Rectal smooth muscle tissue (tissue), 1 donor: ENCODE data around the gene ANKRD22.
"Not testable (repeated sequence)": the region's sequence is repeated elsewhere in the genome, so short reads cannot be mapped to it uniquely, and the experiment has no call there.

Experiments
- H3K27ac ChIP-seq: one replicate; pipeline ENCODE4 v1.7.0; 2013; ENCODE audit warnings: low read depth, low read length, inconsistent platforms
- H3K27me3 ChIP-seq: one replicate; pipeline ENCODE4 v1.7.0; 2013; ENCODE audit warnings: low read length; ENCODE audit not compliant: control insufficient read depth, insufficient read depth
- H3K36me3 ChIP-seq: one replicate; pipeline ENCODE4 v1.7.0; 2013; ENCODE audit warnings: low read length; ENCODE audit not compliant: control insufficient read depth, insufficient read depth
- H3K4me1 ChIP-seq: one replicate; pipeline ENCODE4 v1.7.0; 2013; ENCODE audit warnings: low read length; ENCODE audit not compliant: control insufficient read depth, insufficient read depth
- H3K4me3 ChIP-seq: one replicate; pipeline ENCODE4 v1.7.0; 2013; ENCODE audit warnings: low read length
- H3K9ac ChIP-seq: one replicate; pipeline ENCODE4 v1.7.0; 2013; ENCODE audit warnings: low read length

Gene ANKRD22

GRCh38 chr10:88841316-88842111 lies 10.1 kb downstream of the ANKRD22 start:
- Histone ChIP-seq H3K27ac (no peak overlapping the region), H3K4me3 (no peak overlapping the region), H3K4me1 (no peaks in the 10 kb centered on the region), H3K36me3 (no peaks in the 10 kb centered on the region), H3K27me3 (no peaks in the 10 kb centered on the region), H3K9ac (no peak overlapping the region)

DNA sequence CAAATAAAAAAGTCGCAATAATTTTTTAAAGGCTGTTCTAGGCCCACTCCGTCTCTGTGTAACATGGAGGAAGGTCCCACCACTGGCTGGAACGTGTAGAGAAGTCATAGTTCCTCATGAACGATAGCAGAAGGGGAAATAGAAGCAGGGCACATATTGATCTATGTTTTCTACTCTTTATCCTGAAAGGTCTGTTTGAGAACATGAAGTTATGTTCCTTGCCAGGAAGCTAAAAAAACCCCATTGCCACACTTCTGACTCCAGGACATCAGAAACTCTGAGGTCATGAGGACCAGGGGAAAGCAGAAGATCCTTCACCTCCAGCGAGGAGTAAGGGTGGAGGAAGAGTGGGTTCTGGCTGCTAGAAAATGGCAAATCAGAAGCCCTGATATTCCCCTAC lies 10.8 kb downstream of the ANKRD22 start:
- Histone ChIP-seq H3K4me3 (no peak overlapping the region), H3K36me3 (no peaks in the 10 kb centered on the region), H3K9ac (no peak overlapping the region), H3K4me1 (no peaks in the 10 kb centered on the region), H3K27me3 (no peaks in the 10 kb centered on the region), H3K27ac (no peak overlapping the region)

DNA sequence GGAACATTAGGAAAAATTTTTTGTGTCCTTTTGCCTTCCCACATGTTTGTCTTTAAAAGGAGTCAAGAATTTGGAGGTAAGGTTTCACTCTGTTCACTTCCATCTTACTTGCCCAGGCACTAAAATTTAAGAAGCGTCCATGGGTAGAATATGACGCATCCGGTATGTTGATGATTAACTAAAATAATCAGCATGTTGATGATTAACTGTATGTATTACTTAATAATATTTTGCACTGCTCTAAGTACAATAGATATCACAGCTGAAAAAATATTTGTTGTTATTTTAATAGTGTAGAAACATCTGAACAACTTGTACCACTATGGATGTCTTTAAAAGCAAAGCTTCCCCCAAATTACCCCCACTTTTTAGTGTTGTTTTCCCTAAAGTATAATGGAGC lies 11.5 kb downstream of the ANKRD22 start:
- H3K4me1 ChIP-seq, result no peaks in the 10 kb centered on the region
- H3K36me3 ChIP-seq, result no peaks in the 10 kb centered on the region
- no peaks in the 10 kb centered on the region for H3K27me3 ChIP-seq
- H3K27ac ChIP-seq, result no peak overlapping the region
- no peak overlapping the region for H3K9ac ChIP-seq
- no peak overlapping the region for H3K4me3 ChIP-seq

DNA sequence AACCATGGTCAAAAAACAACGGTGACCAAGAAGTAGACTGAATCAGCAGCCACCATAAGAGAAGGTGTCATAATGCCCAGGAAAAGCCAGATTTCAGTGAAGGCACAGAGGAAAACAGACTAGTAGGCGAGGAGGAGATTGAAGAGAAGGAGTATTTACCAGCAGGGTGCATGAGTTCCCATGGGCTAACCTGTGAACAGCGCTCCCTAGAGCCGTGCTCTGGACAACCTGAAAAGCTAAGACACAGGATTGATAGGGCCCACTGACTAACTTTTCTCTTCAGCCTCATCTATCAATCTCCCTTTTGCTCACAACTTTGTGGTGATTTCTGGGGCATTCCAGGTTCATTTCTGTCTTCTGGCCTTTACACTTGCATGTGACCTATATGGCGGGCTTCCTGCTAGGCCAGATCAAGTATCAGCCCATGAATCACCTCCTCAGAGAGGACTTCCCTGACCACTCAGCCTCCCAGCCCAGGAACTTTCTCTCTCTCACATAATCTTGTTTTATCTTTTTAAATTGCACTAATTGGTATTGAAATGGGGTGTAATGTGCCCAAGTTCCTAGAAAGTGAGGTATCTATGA lies 12.8 kb downstream of the ANKRD22 start:
- no peaks in the 10 kb centered on the region for H3K27me3 ChIP-seq

GRCh38 chr10:88837632-88838031 lies 14.0 kb downstream of the ANKRD22 start:
- not testable (repeated sequence) for H3K27ac ChIP-seq, H3K4me3 ChIP-seq, H3K9ac ChIP-seq, H3K4me1 ChIP-seq, H3K27me3 ChIP-seq, H3K36me3 ChIP-seq

More for the DNA sequence above, 12.8 kb downstream of the ANKRD22 start:
- H3K9ac ChIP-seq, result no peak overlapping the region
- H3K4me3 ChIP-seq, result no peak overlapping the region
- H3K36me3 ChIP-seq, result no peaks in the 10 kb centered on the region
- no peaks in the 10 kb centered on the region for H3K4me1 ChIP-seq
- no peak overlapping the region for H3K27ac ChIP-seq

DNA sequence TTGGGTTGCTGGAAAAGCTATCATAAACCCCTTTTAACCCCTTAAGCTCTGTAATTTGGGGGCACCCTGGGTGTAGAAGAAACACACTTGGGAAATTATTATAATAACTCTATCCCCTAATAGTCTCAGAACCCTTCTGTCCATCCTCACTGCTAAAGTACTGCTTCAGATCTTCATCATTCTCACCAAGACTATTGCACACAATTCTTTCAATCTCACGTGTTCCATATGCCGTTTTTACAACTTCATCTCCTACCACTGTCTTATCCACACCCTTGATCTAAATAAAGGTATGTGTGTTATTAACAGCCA lies 15.8 kb downstream of the ANKRD22 start:
- H3K4me1 ChIP-seq, result no peaks in the 10 kb centered on the region
- no peaks in the 10 kb centered on the region for H3K36me3 ChIP-seq
- H3K27me3 ChIP-seq, result no peaks in the 10 kb centered on the region
- H3K4me3 ChIP-seq, result no peak overlapping the region
- H3K27ac ChIP-seq, result no peak overlapping the region
- H3K9ac ChIP-seq, result no peak overlapping the region

DNA sequence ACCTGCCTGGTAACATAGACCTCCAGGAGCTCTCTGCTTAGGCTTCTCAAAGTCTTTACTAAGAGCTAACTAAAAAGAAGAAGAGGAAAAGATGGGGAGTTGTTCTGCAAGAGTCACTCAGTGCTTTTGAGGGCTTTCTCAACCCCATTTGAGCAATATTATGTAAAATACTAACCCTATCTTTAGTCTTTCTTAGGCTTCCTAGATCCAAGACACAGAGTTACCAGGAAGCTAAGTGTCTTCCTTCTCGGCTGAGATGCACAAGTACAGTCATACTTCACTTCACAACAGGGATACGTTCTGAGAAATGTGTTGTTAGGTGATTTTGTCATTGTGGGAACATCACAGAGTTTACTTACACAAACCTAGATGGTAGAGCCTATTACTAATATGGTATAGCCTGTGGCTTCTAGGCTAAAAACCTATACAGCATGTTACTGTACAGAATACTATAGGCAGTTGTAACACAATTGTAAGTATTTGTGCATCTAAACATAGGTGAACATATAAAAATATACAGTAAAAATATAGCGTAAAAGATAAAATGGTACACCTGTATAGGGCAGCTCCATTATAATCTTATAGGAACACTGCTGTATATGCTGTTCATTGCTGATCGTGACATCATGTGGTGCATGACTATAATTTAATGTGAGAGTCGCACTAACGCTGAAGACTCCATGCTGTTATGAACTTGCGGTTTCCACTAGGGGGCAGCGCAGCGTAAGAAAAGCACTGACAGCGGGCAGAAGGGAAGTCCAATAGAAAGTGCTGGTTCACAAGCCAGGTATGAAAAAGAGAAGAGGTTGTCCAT lies 16.3 kb downstream of the ANKRD22 start:
- H3K4me1 ChIP-seq, result no peaks in the 10 kb centered on the region
- H3K27ac ChIP-seq, result no peak overlapping the region
- no peaks in the 10 kb centered on the region for H3K36me3 ChIP-seq
- no peak overlapping the region for H3K9ac ChIP-seq
- H3K4me3 ChIP-seq, result no peak overlapping the region
- H3K27me3 ChIP-seq, result no peaks in the 10 kb centered on the region

- Histone ChIP-seq H3K27me3 (no peaks in the 10 kb centered on the region), H3K27ac (no peak overlapping the region), H3K9ac (no peak overlapping the region), H3K4me1 (no peaks in the 10 kb centered on the region), H3K36me3 (no peaks in the 10 kb centered on the region), H3K4me3 (no peak overlapping the region)
Measured at GRCh38 chr10:88833723-88834122, 17.9 kb downstream of the ANKRD22 start.

DNA sequence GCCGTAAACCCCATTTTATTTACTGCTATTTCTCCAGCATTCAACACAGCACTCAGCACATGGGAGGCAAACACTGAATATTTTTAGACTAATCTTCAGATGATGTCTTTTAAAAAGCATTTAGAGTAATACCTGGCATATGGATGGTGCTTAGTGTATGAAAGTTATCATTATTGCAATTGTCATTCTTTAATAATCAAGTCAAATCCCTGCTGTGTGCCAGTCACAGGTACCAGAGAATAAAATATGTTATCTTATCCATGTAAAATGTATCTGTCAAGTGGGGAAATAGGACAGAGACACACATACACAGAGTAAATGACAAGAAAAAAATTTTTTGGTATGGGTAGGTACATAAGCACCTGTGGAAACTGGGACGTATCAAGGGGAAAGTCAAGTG lies 18.5 kb downstream of the ANKRD22 start:
- H3K9ac ChIP-seq, result no peak overlapping the region
- H3K36me3 ChIP-seq, result no peaks in the 10 kb centered on the region
- no peaks in the 10 kb centered on the region for H3K27me3 ChIP-seq
- no peaks in the 10 kb centered on the region for H3K4me1 ChIP-seq
- no peak overlapping the region for H3K4me3 ChIP-seq
- H3K27ac ChIP-seq, result no peak overlapping the region

DNA sequence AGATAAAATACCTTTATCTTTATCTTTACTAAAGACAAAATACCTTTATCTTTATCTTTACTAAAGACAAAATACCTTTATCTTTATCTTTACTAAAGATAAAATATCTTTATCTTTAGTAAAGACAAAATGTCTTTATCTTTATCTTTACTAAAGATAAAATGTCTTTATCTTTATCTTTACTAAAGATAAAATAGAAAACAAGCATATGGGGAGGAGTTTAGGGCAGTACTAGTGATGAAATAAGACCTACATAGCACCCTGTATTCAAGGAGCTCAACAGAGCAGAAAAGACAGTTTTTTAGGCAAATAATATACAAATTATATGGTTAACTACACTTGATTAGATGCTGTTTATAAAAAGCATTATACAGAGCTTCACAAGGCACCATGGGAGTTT lies 19.3 kb downstream of the ANKRD22 start:
- no peaks in the 10 kb centered on the region for H3K27me3 ChIP-seq

DNA sequence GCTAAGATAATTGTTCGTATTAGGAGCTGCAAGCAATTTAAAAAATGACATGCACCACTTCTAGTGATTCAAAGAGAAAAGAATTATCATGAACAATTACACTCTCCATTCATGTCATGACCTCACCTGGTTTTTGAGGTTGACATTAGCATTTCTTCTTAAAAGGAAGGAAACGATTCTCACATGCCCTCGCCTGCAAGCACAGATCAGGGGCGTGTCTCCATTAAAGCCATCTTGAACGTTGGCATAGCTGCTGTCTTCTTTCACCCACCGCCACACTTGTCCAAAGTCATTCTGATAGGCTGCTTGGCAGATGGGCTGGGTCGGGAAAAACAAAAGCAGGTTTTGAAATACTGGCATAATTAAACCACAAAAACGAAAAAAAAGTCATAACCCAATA lies 19.9 kb downstream of the ANKRD22 start:
- no peak overlapping the region for H3K9ac ChIP-seq
- no peaks in the 10 kb centered on the region for H3K36me3 ChIP-seq
- no peaks in the 10 kb centered on the region for H3K4me1 ChIP-seq
- H3K27ac ChIP-seq, result no peak overlapping the region
- no peak overlapping the region for H3K4me3 ChIP-seq
- no peaks in the 10 kb centered on the region for H3K27me3 ChIP-seq

More for the DNA sequence above, 19.3 kb downstream of the ANKRD22 start:
- Histone ChIP-seq H3K36me3 (no peaks in the 10 kb centered on the region), H3K27ac (no peak overlapping the region), H3K9ac (no peak overlapping the region), H3K4me3 (no peak overlapping the region), H3K4me1 (no peaks in the 10 kb centered on the region)

DNA sequence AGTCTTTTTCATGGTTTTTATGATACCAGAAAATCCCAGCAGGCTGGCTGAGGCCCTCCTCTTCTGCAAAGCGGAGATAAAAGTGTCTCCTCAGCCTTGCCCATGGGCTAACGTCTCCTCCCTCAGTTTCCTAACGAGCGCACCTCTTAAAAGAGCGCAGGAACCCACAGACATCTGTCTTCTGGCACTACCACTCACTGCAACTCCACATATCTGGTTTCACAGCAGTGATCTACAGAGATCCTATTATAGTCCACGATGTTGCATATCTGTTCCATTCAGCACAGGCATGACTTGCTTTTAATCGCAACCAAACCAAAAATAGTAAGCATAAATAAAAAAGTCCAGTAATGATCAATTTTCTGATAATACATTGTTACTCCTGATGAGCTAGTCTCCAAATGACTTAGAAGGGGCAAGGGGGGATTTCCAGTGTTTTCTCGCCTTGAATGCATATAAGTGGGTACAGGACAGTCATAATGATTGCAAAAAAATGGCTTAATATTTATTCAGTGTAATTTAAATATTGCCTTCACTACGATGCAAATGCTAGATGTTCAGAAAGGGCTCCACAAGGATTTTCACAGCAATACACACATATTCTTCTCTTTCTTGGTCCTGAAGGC lies 20.9 kb downstream of the ANKRD22 start:
- Histone ChIP-seq H3K9ac (no peak overlapping the region), H3K27ac (no peak overlapping the region), H3K4me1 (no peaks in the 10 kb centered on the region)

More for the DNA sequence above, 20.9 kb downstream of the ANKRD22 start:
- Histone ChIP-seq H3K27me3 (no peaks in the 10 kb centered on the region), H3K4me3 (no peak overlapping the region), H3K36me3 (no peaks in the 10 kb centered on the region)
